Mesenteric fat pad (tissue), 1 donor: ENCODE data around the gene STX2. TPM values are rescaled to one million over a fixed set of nuclear protein-coding genes. Genes with fewer than 3 reads are reported as not detected.

Source experiments
- DNase-seq: peaks from one replicate; pipeline ENCODE4 v3.0.0-alpha.2; 2020; ENCODE audit warnings: low spot score
- total RNA-seq: library from RNA; stranded (reverse); fragmentation: NEBNext Ultra II Directional; extraction: Animal tissue kit (Norgen Biotek cat#: 25700); gene quantifications from one replicate; pipeline ENCODE4 v1.2.1, GENCODE V29; 2021
- donor health status: DM: yes; HTN: yes; CAD: no.

Gene STX2
- total RNA-seq, 1 donor from 2014 or later, result 29.7 TPM

- peak; percentile 37 for DNase-seq
Observed at GRCh38 chr12:130831876-130832405, 7.1 kb downstream of the STX2 start.

GRCh38 chr12:130831246-130831645, 7.8 kb downstream of the STX2 start:
- DNase-seq, result peak; percentile 53

- DNase-seq, result peak; percentile 83
Observed at GRCh38 chr12:130830246-130830551, 8.9 kb downstream of the STX2 start.

GRCh38 chr12:130829391-130830245, 9.4 kb downstream of the STX2 start:
- peak; percentile 81 for DNase-seq

- no peak for DNase-seq
Observed at GRCh38 chr12:130828895-130829294, 10.2 kb downstream of the STX2 start.

- peak; percentile 35 for DNase-seq
Observed at GRCh38 chr12:130827432-130827831, 11.6 kb downstream of the STX2 start.

- peak; percentile 78 for DNase-seq
Observed at GRCh38 chr12:130826151-130826801, 12.8 kb downstream of the STX2 start.

DNA sequence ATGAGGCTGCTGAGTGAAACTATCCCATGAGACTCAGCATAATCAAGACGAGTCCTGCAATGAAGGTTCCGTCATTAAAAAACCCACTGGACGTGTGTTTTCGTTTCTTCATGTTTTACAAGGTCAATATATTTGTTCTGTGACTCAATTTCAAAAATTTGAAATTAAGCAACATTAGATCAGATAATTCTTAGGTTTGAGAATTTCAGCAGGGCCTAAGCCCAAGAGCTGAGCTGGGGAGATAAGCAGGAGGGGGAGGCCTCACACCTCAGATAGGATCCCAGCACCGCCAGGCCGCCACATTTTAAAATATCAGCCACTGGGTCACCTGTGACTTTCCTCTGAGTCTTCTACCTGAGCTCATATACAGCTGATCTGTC, 13.3 kb downstream of the STX2 start:
- no peak for DNase-seq

DNA sequence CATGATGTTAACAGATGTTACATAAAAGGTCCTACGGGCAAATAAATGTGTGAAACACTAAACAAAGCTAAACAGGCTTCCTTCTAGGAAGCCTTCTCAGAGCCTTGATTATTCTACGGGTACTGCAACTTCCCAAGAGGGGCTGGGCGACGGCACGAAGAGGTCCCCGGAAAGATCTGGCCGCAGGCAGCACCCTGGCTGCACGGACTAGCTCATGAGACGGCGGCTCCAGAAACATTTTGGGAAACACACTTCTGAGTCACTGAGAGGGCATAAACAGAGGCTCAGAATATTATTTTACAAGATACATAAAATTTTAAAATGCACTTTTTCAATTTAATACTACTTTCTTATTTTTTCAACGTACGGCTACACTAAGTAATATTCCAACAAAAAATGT, 19.4 kb downstream of the STX2 start:
- no peak for DNase-seq

DNA sequence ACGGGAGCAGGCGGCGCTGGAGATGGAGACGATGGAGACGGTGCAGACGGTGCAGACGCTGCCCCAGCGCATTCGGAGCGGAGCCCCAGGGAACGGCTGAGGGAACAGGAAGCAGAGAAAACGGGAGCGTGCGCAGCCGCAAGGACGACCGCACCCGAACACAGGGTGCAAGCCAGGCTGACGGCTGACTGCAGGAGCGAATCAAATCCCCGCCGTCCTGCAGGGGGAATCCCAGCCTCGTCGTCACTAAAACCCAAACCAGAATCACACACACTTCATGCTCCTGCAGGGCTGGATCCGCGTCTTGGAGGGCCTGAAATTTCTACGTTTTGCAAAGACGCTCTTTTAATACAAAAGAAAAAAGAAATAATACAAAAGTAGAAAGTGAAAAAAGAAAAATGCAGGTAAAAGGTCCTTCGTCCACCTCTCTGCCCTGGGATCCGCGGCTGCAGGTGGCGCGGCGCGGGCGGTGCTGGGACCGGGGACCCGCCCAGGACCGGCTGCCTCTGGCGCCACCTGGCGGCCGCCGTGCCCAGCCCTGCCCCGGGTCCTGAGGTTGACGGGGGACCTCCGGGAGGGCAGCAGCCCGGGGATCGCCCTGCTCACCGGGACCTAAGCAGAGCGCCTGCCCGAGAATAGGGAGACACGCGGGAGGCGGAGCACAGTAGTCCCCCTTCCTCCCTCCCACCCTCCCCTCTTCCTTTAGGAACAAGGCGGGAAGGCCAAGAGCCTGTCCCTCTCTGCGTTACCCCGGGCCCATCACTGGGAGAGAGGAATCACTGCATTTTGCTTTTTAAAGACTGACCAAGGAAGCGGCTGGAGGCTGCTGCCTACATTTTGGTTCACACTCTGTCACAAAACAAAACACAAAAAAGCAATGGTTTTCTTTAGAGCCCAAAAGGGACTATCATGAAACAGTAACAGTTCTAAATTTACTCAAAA, 20.1 kb downstream of the STX2 start:
- no peak for DNase-seq

- DNase-seq, result no peak
Observed at GRCh38 chr12:130818272-130818634, 20.8 kb downstream of the STX2 start.

DNA sequence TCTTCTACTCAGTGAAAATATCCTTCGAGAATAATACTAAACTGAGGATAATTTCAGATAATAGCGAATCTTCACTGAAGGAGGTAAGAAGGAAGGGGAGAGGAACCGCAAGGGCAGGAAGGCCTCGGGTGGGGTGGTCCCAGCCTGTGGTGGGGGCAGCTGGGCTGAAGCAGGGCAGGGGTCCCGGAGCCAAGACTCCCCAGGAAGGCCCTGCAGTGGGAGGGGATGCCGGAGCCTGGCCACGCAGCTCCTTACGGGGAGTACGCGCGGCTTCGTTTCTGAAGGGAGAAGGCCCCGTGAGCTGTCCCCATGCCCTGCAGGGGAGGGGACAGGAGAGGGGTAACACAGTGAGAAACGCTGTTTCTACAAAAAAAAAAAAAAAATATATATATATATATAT, 21.2 kb downstream of the STX2 start:
- DNase-seq, result no peak

- no peak for DNase-seq
Observed at GRCh38 chr12:130816097-130816496, 23.0 kb downstream of the STX2 start.

DNA sequence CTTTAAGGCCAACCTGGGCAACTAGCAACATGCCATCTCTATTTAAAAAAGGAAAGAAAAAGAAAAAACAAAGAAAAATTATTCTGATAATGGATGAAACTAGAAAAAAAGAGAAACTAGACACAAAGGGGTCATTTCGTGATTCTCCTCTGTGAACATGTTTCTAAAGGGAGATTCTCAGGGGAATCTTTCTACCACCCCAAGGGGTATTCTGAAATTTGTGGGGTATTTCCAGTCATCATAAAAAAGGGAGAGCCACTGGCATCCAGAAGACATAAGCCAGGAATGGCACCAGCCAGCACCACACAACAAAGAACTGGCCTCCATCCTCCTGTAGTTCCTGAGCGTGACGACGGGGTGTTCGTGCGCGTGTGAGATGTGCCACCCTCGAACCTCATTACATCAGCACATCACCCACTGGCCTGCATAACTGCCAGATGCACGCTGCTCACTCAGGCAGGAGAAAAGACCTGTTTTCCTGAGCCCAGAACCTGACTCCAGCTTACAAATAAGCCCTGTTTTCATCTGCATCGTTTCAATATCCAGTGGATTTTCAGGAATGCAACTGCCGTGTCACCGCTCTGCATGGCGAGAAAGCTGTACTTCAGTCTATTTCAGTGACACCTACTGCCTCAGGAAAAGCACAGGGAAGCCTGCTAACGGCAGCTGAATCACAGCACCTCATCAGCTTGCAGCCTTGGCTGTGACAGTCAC, 23.9 kb downstream of the STX2 start:
- DNase-seq, result no peak

- DNase-seq, result no peak
Observed at GRCh38 chr12:130813949-130814348, 25.1 kb downstream of the STX2 start.

DNA sequence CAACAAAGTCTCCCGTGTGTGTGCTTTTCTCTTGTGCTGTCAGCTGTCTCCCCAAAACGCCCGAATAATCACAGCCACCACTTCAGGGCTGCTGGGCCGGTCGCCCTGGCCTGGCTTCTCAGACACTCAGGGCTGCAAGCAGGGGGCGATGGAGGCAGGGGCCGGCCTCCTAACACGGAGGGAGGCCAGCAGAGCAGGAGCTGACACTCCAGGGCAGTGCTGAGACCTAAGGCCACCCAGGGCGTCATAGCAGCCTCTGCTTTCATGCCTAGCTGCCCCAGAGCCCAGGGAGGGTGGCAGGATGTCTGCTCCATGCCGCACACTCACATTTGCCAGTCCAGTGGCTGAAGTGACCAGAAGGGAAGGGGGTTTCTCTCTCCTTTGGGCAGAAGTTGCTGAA, 25.6 kb downstream of the STX2 start:
- DNase-seq, result no peak

- DNase-seq, result no peak
Observed at GRCh38 chr12:130809791-130810190, 29.3 kb downstream of the STX2 start.

- no peak for DNase-seq
Observed at GRCh38 chr12:130807309-130807708, 31.7 kb downstream of the STX2 start.

DNA sequence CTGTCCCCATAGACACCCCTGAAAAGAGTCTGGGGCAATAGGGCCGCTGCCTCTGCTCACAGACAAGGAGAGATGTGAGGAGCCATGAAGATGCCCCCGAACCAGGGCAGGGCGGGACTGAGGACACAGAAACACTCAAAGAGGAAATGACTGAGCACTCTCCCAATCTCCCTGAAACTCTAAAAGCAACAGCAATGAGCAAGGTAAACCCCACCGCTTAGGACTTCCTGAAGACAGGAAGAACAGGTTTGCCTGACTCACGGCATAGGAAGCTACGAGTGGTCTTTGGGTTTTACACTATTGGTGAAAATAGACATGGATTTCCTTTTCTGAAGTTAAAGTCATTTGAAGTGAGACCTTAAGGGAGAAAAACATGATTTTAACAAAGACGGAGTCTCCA, 32.5 kb downstream of the STX2 start:
- no peak for DNase-seq

DNA sequence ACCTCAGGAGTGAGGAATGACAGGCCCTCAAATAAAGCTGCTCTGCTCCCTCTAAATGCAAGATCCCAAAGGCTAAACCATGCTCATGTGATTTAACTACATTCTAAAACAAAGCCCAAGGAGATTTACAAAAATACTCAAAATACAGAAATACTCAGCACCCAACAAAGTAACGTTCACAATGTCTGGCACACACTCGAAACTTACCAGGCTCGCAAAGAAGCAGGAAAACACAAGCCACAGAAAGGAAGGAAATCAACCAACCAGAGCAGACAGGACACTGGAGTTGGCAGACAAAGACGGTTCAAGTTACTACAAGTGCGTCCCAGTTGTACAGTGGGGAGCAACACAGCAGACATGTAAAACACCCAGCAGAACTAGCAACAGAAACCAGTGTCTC, 33.4 kb downstream of the STX2 start:
- no peak for DNase-seq

DNA sequence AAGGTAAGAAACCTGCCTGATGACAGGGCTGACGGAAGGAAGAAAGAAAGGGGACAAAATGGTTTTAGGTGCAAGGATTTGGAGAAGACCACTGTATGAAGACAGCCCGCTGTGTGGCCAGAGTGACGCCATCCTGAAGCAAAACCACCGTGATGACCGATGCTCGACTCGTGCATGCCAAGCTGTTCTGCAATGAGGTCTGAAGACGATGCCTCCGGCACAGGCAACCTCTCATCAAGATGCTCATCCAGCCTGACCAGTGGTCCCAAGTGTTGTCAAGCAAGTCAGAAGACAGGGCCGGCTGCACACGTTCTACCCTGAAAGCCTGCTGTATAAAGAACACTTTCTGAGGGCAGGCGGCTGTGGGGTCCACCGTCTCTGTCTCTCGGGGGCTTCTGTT, 34.8 kb downstream of the STX2 start:
- DNase-seq, result no peak
